ENCODE data around the gene GRM4.

DNA sequence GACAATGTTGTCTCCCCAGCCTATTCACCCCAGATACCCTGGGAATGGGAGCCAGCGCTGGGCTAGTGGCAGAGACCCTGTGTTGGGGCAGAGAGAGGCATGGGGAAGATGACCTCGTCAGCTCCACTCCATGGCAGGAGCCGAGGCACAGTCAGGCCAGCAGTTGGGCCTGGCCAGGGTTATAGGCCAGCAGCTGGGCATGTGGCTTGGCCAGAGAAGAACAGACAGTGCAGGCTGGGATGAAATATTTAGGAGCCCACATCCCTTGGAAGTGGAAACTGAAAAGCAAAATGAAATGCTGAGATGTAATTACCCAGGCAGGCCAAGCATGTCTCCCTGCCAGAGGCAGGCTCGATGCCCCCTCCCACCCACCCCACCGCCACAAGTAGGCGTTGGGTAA is 70.0 kb downstream of the GRM4 start:
- TF ChIP-seq, protein P1, sequence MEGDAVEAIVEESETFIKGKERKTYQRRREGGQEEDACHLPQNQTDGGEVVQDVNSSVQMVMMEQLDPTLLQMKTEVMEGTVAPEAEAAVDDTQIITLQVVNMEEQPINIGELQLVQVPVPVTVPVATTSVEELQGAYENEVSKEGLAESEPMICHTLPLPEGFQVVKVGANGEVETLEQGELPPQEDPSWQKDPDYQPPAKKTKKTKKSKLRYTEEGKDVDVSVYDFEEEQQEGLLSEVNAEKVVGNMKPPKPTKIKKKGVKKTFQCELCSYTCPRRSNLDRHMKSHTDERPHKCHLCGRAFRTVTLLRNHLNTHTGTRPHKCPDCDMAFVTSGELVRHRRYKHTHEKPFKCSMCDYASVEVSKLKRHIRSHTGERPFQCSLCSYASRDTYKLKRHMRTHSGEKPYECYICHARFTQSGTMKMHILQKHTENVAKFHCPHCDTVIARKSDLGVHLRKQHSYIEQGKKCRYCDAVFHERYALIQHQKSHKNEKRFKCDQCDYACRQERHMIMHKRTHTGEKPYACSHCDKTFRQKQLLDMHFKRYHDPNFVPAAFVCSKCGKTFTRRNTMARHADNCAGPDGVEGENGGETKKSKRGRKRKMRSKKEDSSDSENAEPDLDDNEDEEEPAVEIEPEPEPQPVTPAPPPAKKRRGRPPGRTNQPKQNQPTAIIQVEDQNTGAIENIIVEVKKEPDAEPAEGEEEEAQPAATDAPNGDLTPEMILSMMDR (conservative IDR thresholded peaks at IDR 0.05): no peak
- TF ChIP-seq EZH2 (IDR thresholded peaks at IDR 0.05; ENCODE audit: low read depth): no peak

Measured in PC-9 (cell line).